NB4 (cell line): ENCODE results near the gene MS4A6A.

ENCODE experiments used
- POLR2A ChIP-seq: IDR thresholded peaks from 2 replicates; pipeline ENCODE4 v1.6.1; 2011; ENCODE audit warnings: mild to moderate bottlenecking; ENCODE audit not compliant: insufficient read length; ENCODE audit errors: extremely low read depth
- TF ChIP-seq, protein P1 (sequence below): IDR thresholded peaks from one replicate; pipeline ENCODE4 v1.5.1; 2012; ENCODE audit warnings: low read depth, low read length

DNA sequence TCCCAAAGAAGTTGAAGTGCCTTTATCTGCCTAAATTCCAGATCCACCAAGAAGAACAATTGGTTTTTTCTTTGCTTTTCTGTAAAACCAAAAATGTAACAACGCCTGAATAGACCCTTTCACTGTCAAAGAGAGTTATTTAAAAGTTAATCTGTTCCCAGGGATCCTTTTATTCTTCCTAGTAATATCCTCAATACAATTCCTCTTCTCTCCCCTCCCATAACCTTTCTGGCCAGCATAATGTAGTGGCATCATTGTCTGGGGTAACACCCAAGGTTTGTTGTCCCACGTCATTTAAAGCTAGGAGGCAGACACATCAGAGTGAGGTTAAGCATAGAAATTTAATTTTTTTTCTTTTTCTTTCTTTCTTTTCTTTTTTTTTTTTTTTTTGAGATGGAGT is 54.5 kb downstream of the MS4A6A start:
- TF ChIP-seq, protein P1, sequence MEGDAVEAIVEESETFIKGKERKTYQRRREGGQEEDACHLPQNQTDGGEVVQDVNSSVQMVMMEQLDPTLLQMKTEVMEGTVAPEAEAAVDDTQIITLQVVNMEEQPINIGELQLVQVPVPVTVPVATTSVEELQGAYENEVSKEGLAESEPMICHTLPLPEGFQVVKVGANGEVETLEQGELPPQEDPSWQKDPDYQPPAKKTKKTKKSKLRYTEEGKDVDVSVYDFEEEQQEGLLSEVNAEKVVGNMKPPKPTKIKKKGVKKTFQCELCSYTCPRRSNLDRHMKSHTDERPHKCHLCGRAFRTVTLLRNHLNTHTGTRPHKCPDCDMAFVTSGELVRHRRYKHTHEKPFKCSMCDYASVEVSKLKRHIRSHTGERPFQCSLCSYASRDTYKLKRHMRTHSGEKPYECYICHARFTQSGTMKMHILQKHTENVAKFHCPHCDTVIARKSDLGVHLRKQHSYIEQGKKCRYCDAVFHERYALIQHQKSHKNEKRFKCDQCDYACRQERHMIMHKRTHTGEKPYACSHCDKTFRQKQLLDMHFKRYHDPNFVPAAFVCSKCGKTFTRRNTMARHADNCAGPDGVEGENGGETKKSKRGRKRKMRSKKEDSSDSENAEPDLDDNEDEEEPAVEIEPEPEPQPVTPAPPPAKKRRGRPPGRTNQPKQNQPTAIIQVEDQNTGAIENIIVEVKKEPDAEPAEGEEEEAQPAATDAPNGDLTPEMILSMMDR = no peak
- TF ChIP-seq POLR2A = no peak
